Measurements from ENCODE around the gene RTN4R.
"Not testable (repeated sequence)": the region's sequence is repeated elsewhere in the genome, so short reads cannot be mapped to it uniquely, and the experiment has no call there.

The RTN4R gene

GRCh38 chr22:20267441-20268278 lies 458 bp downstream of the RTN4R start:
- Histone ChIP-seq H3K27ac (peak overlapping the region in 1 of 2 donors; percentile 11), H3K4me3 (peak overlapping the region; percentile 79)
- DNase-seq (ENCODE audit: low spot score) = no peak
- TF ChIP-seq CTCF (IDR thresholded peaks at IDR 0.05) = no peak

GRCh38 chr22:20266667-20267440 lies 1.3 kb downstream of the RTN4R start:
- H3K27ac ChIP-seq; H3K4me3 ChIP-seq; DNase-seq (ENCODE audit: low spot score): not testable (repeated sequence)

GRCh38 chr22:20265772-20266666 lies 2.1 kb downstream of the RTN4R start:
- H3K4me3 ChIP-seq; H3K27ac ChIP-seq; DNase-seq (ENCODE audit: low spot score): not testable (repeated sequence)

GRCh38 chr22:20264614-20265452 lies 3.3 kb downstream of the RTN4R start:
- no peak for TF ChIP-seq CTCF (IDR thresholded peaks at IDR 0.05)
- Histone ChIP-seq H3K4me3 (no peak overlapping the region), H3K27ac (no peak overlapping the region)
- DNase-seq (ENCODE audit: low spot score) = no peak

- not testable (repeated sequence) for H3K27ac ChIP-seq; H3K4me3 ChIP-seq; DNase-seq (ENCODE audit: low spot score)
Measured at GRCh38 chr22:20263404-20264281, 4.5 kb downstream of the RTN4R start.

GRCh38 chr22:20262582-20263147 lies 5.5 kb downstream of the RTN4R start:
- no peak for TF ChIP-seq CTCF (IDR thresholded peaks at IDR 0.05)
- DNase-seq (ENCODE audit: low spot score) = no peak
- Histone ChIP-seq H3K27ac (no peak overlapping the region), H3K4me3 (no peak overlapping the region)

- H3K27ac ChIP-seq = no peak overlapping the region
- H3K4me3 ChIP-seq = no peak overlapping the region
- no peak for DNase-seq (ENCODE audit: low spot score)
- no peak for TF ChIP-seq CTCF (IDR thresholded peaks at IDR 0.05)
Measured at GRCh38 chr22:20261848-20262581, 6.1 kb downstream of the RTN4R start.

Measured in coronary artery (tissue), 2 donors.